GM12892 (cell line): ENCODE results near the gene ADTRP. TPM values are rescaled to one million over a fixed set of nuclear protein-coding genes. Genes with fewer than 3 reads are reported as not detected.

Experiments used
- DNase-seq: peaks from one replicate; pipeline ENCODE4 v3.0.0; 2011; ENCODE audit not compliant: insufficient read length
- FAIRE-seq: peaks from 2 replicates; lab custom pipeline; 2011; peaks lifted over from hg19 to GRCh38; lab: Jason Lieb, UNC
- POLR2A ChIP-seq: IDR thresholded peaks from 2 replicates; pipeline ENCODE4 v1.6.1; 2011; ENCODE audit warnings: low read depth, low read length, control low read depth
- POLR2AphosphoS5 ChIP-seq: IDR thresholded peaks from 2 replicates; pipeline ENCODE4 v1.6.1; 2011; ENCODE audit warnings: low read depth, low read length, control low read depth
- TAF1 ChIP-seq: IDR thresholded peaks from 2 replicates; pipeline ENCODE4 v1.6.1; 2011; ENCODE audit warnings: low read depth, mild to moderate bottlenecking, control low read depth, low read length, borderline replicate concordance
- polyA plus RNA-seq: library from polyadenylated mRNA; unstranded; fragments of >200 nt; gene quantifications from one replicate; pipeline ENCODE4 v1.2.1, GENCODE V29; 2012; ENCODE audit warnings: missing spikeins, inconsistent platforms; ENCODE audit not compliant: missing spikeins

The ADTRP gene
- polyA plus RNA-seq, result 12.7 TPM

GRCh38 chr6:11778648-11779328 is at the start of gene ADTRP:
Gene ADTRP (minus strand): TSS chr6:11778803. CDS start chr6:11778759, 44 bp downstream.
- FAIRE-seq, result no peak
- TF ChIP-seq POLR2A (no peak), TAF1 (no peak), POLR2AphosphoS5 (no peak)
- DNase-seq, result no peak

DNA sequence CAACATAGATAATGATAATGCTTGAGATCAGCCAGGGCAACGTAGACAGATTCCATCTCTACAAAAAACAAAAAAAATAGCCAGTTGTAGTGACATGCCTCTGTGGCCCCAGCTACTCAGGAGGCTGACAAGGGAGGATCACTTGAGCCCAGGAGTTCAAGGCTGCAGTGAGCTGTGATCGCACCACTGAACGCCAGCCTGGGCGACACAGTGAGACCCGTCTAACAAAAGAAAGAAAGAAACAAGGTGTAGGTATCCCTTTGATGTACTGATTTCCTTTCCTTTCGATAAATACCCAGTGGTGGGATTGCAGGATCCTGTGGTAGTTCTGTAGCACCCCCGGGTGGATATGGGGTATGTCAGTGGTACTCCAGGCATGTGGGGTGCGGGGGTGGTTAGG is 48.2 kb upstream of the ADTRP start:
- peak; percentile 60 for FAIRE-seq
- TF ChIP-seq TAF1, result no peak
- no peak for TF ChIP-seq POLR2AphosphoS5
- no peak for TF ChIP-seq POLR2A
- DNase-seq, result no peak

DNA sequence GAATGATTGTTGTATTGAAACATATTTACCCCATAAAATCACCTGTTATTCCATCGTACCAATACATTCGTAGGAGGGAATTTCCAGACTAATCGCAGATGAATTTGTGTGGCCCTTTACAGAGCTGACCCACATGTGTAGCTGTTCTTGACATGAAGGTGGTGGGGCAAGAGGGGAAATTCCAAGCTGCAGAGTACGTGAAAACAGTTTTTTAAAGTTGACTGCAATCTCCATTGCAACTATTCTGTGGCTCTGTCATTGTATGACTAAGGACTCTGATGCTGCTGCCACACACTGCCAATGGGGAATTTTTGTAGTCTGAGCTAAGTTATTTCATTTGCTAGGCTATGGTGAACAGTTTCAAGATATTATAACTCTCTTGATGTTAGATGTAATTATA is 46.4 kb upstream of the ADTRP start:
- DNase-seq (no peak), FAIRE-seq (peak; percentile 72)
- TF ChIP-seq TAF1, result no peak
- no peak for TF ChIP-seq POLR2A
- no peak for TF ChIP-seq POLR2AphosphoS5

DNA sequence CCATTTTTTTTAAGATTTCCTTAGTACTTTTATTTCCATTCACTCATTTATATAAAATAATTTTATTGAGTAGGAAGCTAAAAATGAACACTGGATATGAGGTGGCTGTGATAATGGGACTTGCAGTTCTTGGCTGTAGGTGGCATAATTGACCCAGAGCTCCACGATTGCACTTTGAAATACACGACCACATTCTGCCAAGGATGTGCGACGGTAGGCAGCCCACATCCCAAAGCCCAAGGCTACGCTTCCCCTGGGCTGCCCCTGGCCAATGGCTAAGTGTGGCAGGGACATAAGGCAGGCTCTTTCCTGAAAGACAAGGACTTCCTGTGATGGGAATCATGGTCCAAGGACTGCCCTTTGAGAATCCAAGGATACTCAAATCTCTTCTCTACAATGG is 43.7 kb upstream of the ADTRP start:
- FAIRE-seq (no peak), DNase-seq (no peak)
- TF ChIP-seq POLR2AphosphoS5 (no peak), TAF1 (no peak), POLR2A (no peak)

- FAIRE-seq, result no peak
- no peak for DNase-seq
- TF ChIP-seq POLR2AphosphoS5, result no peak
- TF ChIP-seq TAF1, result no peak
- TF ChIP-seq POLR2A, result no peak
Observed at GRCh38 chr6:11821781-11822180, 43.2 kb upstream of the ADTRP start.

GRCh38 chr6:11820821-11821220 is 42.2 kb upstream of the ADTRP start:
- DNase-seq, result no peak
- TF ChIP-seq TAF1 (no peak), POLR2AphosphoS5 (no peak), POLR2A (no peak)
- FAIRE-seq, result no peak

DNA sequence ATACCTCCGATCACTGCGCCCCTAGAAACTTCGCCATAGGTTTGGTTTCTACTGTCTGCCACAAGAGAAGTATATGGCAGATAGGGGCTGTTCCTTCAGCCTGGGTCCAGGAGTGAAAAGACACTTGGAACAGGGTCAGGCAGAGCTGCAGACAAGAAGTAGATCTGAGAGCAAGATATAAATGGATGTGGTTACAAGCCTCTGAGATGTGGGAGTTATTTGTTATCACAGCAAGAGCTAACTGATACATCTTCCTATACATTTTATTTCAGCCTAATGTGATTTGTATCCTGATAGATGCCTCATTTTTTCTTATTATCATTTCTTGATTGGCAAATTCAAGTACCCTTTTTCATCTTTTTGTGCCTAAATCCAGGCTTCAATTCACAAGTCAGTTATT is 40.9 kb upstream of the ADTRP start:
- TF ChIP-seq TAF1, result no peak
- TF ChIP-seq POLR2A, result no peak
- TF ChIP-seq POLR2AphosphoS5, result no peak

DNA sequence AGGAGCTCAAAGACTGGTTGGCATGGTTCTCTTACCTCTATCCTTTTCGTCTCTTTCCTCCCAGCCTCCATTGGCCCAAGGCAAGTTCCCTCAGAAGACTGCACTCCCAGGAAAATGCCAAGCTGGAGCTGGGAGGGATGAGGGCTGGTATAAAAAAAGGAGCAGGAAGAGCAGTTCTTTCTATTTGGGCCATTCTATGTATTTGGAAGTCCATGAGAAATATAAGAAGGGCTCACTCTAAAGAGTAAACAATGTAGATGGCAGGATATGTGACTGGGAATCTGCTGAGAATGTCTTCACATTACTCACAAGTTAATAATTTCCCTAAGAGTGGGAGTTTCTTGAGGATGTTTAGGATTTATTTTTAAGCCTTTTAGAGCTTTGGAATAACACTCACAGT is 36.6 kb upstream of the ADTRP start:
- no peak for DNase-seq
- TF ChIP-seq POLR2AphosphoS5 (no peak), POLR2A (no peak), TAF1 (no peak)
- FAIRE-seq, result no peak

More for the DNA sequence above, 40.9 kb upstream of the ADTRP start:
- no peak for FAIRE-seq
- DNase-seq, result no peak

GRCh38 chr6:11814819-11815218 is 36.2 kb upstream of the ADTRP start:
- TF ChIP-seq POLR2A (no peak), POLR2AphosphoS5 (no peak), TAF1 (no peak)
- no peak for FAIRE-seq
- no peak for DNase-seq

- no peak for DNase-seq
- peak; percentile 60 for FAIRE-seq
Observed at GRCh38 chr6:11814106-11814505, 35.5 kb upstream of the ADTRP start.

GRCh38 chr6:11813606-11814005 is 35.0 kb upstream of the ADTRP start:
- no peak for FAIRE-seq
- TF ChIP-seq TAF1 (no peak), POLR2AphosphoS5 (no peak), POLR2A (no peak)
- no peak for DNase-seq

More at GRCh38 chr6:11814106-11814505, 35.5 kb upstream of the ADTRP start:
- no peak for TF ChIP-seq TAF1
- no peak for TF ChIP-seq POLR2A
- TF ChIP-seq POLR2AphosphoS5, result no peak

DNA sequence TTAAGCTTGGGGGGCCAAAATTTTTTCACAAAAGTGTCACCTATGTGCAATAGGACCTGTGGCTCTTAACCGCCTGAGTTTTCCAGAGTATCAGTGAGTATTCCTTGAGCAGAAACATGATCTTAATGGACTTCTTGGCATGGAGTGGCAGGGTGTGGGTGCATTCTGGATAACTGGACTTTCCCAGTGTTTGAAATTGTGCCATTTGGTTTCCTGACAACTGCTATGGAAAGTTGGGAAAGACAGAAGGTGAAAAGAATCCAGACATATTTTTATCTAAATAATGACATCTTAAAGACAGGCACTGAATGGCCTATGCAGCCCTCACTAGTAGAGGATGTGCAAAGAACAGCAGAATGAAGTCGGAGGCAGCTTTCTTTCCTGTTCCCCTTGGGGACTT is 34.3 kb upstream of the ADTRP start:
- FAIRE-seq, result no peak
- TF ChIP-seq POLR2AphosphoS5 (no peak), POLR2A (no peak), TAF1 (no peak)
- DNase-seq, result no peak

- no peak for FAIRE-seq
- DNase-seq, result no peak
- TF ChIP-seq TAF1 (no peak), POLR2AphosphoS5 (no peak), POLR2A (no peak)
Observed at GRCh38 chr6:11812439-11812838, 33.8 kb upstream of the ADTRP start.
